GM18517 (cell line): ENCODE data around the gene ADAMTSL5.
"Not testable (repeated sequence)": the region's sequence is repeated elsewhere in the genome, so short reads cannot be mapped to it uniquely, and the experiment has no call there.

Experiments used
- ATAC-seq: cut with Tn5 transposase; IDR thresholded peaks from one replicate; pipeline ENCODE4 v1.9.1; 2021; ENCODE audit warnings: mild to moderate bottlenecking, moderate library complexity; ENCODE audit not compliant: unreplicated experiment

ADAMTSL5 gene

GRCh38 chr19:1514295-1514661, 1.5 kb upstream of the ADAMTSL5 start:
- ATAC-seq, result no peak

GRCh38 chr19:1513499-1514294, 878 bp upstream of the ADAMTSL5 start:
- no peak for ATAC-seq

GRCh38 chr19:1511318-1512317, 1.2 kb downstream of the ADAMTSL5 start:
- no peak for ATAC-seq

- ATAC-seq, result no peak
Observed at GRCh38 chr19:1510807-1511206, 2.0 kb downstream of the ADAMTSL5 start.

GRCh38 chr19:1510442-1510806, 2.4 kb downstream of the ADAMTSL5 start:
- no peak for ATAC-seq

GRCh38 chr19:1509602-1510441, 3.0 kb downstream of the ADAMTSL5 start:
- no peak for ATAC-seq

GRCh38 chr19:1508507-1508856, 4.3 kb downstream of the ADAMTSL5 start:
- ATAC-seq, result no peak

GRCh38 chr19:1507763-1508506, 4.9 kb downstream of the ADAMTSL5 start:
- ATAC-seq, result no peak

GRCh38 chr19:1507192-1507660, 5.6 kb downstream of the ADAMTSL5 start:
- no peak for ATAC-seq

- no peak for ATAC-seq
Observed at GRCh38 chr19:1505991-1506881, 6.6 kb downstream of the ADAMTSL5 start.

GRCh38 chr19:1505012-1505411, 7.8 kb downstream of the ADAMTSL5 start:
- ATAC-seq, result no peak

- no peak for ATAC-seq
Observed at GRCh38 chr19:1503925-1504773, 8.7 kb downstream of the ADAMTSL5 start.

- no peak for ATAC-seq
Observed at GRCh38 chr19:1503089-1503924, 9.5 kb downstream of the ADAMTSL5 start.

GRCh38 chr19:1502433-1503088, 10.3 kb downstream of the ADAMTSL5 start:
- no peak for ATAC-seq

GRCh38 chr19:1501200-1501595, 11.6 kb downstream of the ADAMTSL5 start:
- ATAC-seq, result no peak

- ATAC-seq, result not testable (repeated sequence)
Observed at GRCh38 chr19:1499231-1499630, 13.6 kb downstream of the ADAMTSL5 start.
